ENCODE measurements around the gene FAM110C. TPM values are rescaled to one million over a fixed set of nuclear protein-coding genes. Genes with fewer than 3 reads are reported as not detected.
"Not testable (repeated sequence)": the region's sequence is repeated elsewhere in the genome, so short reads cannot be mapped to it uniquely, and the experiment has no call there.

FAM110C gene
- total and polyA plus RNA-seq, 12 donors = 0.66 to 5.2 (median 2.9) TPM

DNA sequence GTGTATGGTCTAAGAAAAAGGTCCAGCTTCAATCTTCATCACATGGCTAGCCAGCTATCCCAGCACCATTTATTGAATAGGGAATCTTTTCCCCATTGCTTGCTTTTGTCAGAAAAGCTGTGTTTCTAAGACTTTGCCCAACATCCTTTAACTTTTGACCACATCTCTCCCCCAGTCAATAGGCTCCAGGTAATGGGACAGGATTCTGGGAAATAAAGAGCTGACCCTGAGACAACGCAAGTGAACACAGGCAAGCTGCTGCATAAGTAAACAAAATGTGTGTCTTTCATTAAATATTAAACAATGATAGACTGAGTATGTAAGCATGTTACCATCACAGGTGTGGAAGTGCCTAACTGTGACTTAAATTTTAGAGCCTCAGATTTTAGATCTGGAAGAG is 23.0 kb downstream of the FAM110C start:
- intact Hi-C loops (cut with DNase I) = no loop called here
- no peak overlapping the region for H3K4me3 ChIP-seq
- no peak overlapping the region for H3K27ac ChIP-seq
- TF ChIP-seq CTCF (IDR thresholded peaks at IDR 0.05) = no peak
- H3K36me3 ChIP-seq = no peaks in the 10 kb centered on the region
- peaks cover 0 to 48% (median 13%) of the 10 kb centered on the region in 7 donors for H3K27me3 ChIP-seq
- DNase-seq (no peak), ATAC-seq (no peak)
- H3K4me1 ChIP-seq = no peaks in the 10 kb centered on the region
- 86 to 91% methylated on average over 1 of the region's 1 CpG for WGBS, 2 donors
- H3K9me3 ChIP-seq = no peaks in the 10 kb centered on the region

GRCh38 chr2:22244-22643 is 24.1 kb downstream of the FAM110C start:
- 63 to 64% methylated on average over 4 of the region's 4 CpGs for WGBS, 2 donors
- DNase-seq; H3K4me1 ChIP-seq; intact Hi-C loops (cut with DNase I); H3K27ac ChIP-seq; ATAC-seq; H3K4me3 ChIP-seq; H3K36me3 ChIP-seq; H3K9me3 ChIP-seq: not testable (repeated sequence)
- peaks cover 0 to 52% (median 17%) of the 10 kb centered on the region in 7 donors for H3K27me3 ChIP-seq

DNA sequence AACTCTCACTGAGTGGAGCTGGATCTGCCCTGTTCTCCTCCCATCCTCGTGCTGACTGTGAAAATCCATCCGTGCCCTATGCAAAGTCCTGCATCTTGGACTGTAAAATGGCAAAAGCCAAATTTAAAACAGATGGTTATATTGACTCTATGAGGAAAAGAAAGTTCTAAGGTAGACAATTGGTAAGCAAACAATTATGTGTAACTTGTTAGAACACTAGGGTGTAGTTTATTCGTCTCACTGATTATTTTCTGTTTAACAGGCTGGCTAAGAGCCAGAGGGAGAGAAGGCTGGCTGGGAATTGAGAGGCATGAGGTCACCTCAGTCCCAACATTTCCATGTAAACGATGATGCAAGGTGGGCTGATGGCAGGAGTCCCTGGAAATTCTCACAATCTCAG is 26.0 kb downstream of the FAM110C start:
- H3K4me3 ChIP-seq; DNase-seq; intact Hi-C loops (cut with DNase I); H3K27ac ChIP-seq; H3K9me3 ChIP-seq; H3K36me3 ChIP-seq; ATAC-seq; H3K4me1 ChIP-seq: not testable (repeated sequence)
- H3K27me3 ChIP-seq = peaks cover 0 to 44% (median 14%) of the 10 kb centered on the region in 7 donors
- WGBS, 2 donors = 42 to 50% methylated on average over 4 of the region's 4 CpGs

DNA sequence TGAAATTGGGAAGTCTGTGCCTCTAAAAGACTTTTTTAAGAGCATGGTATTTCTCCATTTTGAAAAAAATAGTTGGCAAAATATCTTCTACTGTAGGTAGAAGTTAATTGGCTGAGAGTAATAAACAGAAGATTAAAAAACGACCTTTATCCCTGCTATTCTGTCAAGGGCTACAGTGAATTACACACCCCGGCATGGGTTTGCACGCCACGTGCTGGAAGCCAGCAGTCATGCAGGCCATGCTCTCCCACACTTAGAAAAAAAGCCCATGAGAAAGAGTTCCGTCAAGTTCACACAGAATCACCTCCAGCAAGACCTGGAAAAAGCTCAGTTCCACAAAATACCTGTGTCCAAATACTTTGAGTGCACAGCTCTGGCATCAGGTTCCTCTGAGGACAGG is 26.8 kb downstream of the FAM110C start:
- TF ChIP-seq CTCF (IDR thresholded peaks at IDR 0.05) = no peak
- Histone ChIP-seq H3K36me3 (no peaks in the 10 kb centered on the region), H3K4me1 (no peaks in the 10 kb centered on the region), H3K9me3 (no peaks in the 10 kb centered on the region), H3K27ac (no peak overlapping the region), H3K27me3 (peaks cover 0 to 36% (median 13%) of the 10 kb centered on the region in 7 donors), H3K4me3 (no peak overlapping the region)
- intact Hi-C loops (cut with DNase I) = no loop called here
- DNase-seq (no peak), ATAC-seq (no peak)
- WGBS, 2 donors = 69 to 73% methylated on average over 5 of the region's 5 CpGs

- Histone ChIP-seq H3K9me3 (no peaks in the 10 kb centered on the region), H3K27ac (no peak overlapping the region), H3K36me3 (no peaks in the 10 kb centered on the region), H3K4me3 (no peak overlapping the region), H3K27me3 (peaks cover 0 to 37% (median 13%) of the 10 kb centered on the region in 7 donors), H3K4me1 (no peaks in the 10 kb centered on the region)
- ATAC-seq = no peak
- WGBS, 2 donors = 68 to 75% methylated on average over 14 of the region's 14 CpGs
- DNase-seq = no peak
- peak in 8 of 9 donors; percentile 15 to 52 (median 41) for TF ChIP-seq CTCF (IDR thresholded peaks at IDR 0.05)
- intact Hi-C loops (cut with DNase I) = no loop called here
These were observed 27.7 kb downstream of the FAM110C start for GRCh38 chr2:18402-19271.

DNA sequence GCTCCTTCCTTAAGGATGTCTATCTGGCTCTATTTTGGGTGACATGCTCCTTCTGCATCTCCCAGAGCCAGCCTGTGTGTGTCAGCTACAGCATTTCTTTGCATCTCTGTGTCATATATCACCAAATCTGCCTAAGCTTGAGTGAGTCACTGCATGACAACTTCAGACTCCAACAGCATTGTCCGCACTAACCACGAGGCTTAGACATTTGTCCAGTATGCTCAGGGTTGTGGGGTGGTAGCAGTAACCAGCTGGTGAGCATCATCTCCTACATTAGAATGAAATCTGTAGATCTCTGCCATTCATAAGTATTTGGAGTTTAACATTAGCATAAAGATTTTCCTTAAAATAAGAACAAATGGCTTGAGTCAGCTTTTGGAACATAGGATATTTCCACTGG is 30.4 kb downstream of the FAM110C start:
- H3K9me3 ChIP-seq; DNase-seq; H3K27ac ChIP-seq; ATAC-seq; intact Hi-C loops (cut with DNase I); H3K4me1 ChIP-seq; H3K4me3 ChIP-seq; H3K36me3 ChIP-seq: not testable (repeated sequence)
- H3K27me3 ChIP-seq = peaks cover 0 to 31% (median 6%) of the 10 kb centered on the region in 7 donors
- 63 to 79% methylated on average over 2 of the region's 2 CpGs for WGBS, 2 donors

Measured in heart right ventricle (tissue), 16 donors.